HL-60 (cell line): ENCODE data around the gene GUCY1A2.

Experiments
- GABPA ChIP-seq: IDR thresholded peaks from 2 replicates; pipeline ENCODE4 v1.6.1; 2012; ENCODE audit warnings: low read depth
- POLR2AphosphoS5 ChIP-seq: IDR thresholded peaks from 2 replicates; pipeline ENCODE4 v1.6.1; 2012; ENCODE audit warnings: low read depth
- SPI1 ChIP-seq: IDR thresholded peaks from 2 replicates; pipeline ENCODE4 v1.6.1; 2012; ENCODE audit warnings: low read depth, mild to moderate bottlenecking, borderline replicate concordance
- TF ChIP-seq, protein P1 (sequence below): IDR thresholded peaks from one replicate; pipeline ENCODE4 v1.5.1; 2011; ENCODE audit warnings: low read length, control low read depth, inconsistent platforms; ENCODE audit not compliant: insufficient read depth
- TF ChIP-seq, protein P2 (sequence below): IDR thresholded peaks from 2 replicates; pipeline ENCODE4 v1.6.1; 2012; ENCODE audit warnings: low read depth; ENCODE audit not compliant: insufficient replicate concordance

DNA sequence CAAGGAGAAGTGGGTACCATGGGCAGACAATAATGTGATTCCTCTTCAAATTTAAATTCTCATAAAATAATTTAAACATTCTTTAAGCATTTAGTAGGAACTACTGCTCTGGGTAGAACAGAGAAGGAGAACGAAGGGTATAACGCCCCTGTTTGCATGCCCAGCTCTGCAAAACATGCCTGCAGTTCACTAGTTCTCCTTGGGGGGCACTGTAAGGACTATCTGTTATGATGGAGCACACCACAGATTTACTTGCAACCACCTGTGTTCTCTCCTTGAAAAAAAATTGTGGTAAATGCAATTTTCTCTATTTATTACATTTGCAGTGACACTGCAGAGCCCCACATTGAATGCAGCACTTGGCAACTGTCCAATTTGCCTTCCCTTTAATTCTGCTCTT lies 100.3 kb downstream of the GUCY1A2 start:
- TF ChIP-seq, protein P1, sequence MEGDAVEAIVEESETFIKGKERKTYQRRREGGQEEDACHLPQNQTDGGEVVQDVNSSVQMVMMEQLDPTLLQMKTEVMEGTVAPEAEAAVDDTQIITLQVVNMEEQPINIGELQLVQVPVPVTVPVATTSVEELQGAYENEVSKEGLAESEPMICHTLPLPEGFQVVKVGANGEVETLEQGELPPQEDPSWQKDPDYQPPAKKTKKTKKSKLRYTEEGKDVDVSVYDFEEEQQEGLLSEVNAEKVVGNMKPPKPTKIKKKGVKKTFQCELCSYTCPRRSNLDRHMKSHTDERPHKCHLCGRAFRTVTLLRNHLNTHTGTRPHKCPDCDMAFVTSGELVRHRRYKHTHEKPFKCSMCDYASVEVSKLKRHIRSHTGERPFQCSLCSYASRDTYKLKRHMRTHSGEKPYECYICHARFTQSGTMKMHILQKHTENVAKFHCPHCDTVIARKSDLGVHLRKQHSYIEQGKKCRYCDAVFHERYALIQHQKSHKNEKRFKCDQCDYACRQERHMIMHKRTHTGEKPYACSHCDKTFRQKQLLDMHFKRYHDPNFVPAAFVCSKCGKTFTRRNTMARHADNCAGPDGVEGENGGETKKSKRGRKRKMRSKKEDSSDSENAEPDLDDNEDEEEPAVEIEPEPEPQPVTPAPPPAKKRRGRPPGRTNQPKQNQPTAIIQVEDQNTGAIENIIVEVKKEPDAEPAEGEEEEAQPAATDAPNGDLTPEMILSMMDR: peak; percentile 18
- no peak for TF ChIP-seq POLR2AphosphoS5
- no peak for TF ChIP-seq GABPA
- no peak for TF ChIP-seq SPI1
- TF ChIP-seq, protein P2, sequence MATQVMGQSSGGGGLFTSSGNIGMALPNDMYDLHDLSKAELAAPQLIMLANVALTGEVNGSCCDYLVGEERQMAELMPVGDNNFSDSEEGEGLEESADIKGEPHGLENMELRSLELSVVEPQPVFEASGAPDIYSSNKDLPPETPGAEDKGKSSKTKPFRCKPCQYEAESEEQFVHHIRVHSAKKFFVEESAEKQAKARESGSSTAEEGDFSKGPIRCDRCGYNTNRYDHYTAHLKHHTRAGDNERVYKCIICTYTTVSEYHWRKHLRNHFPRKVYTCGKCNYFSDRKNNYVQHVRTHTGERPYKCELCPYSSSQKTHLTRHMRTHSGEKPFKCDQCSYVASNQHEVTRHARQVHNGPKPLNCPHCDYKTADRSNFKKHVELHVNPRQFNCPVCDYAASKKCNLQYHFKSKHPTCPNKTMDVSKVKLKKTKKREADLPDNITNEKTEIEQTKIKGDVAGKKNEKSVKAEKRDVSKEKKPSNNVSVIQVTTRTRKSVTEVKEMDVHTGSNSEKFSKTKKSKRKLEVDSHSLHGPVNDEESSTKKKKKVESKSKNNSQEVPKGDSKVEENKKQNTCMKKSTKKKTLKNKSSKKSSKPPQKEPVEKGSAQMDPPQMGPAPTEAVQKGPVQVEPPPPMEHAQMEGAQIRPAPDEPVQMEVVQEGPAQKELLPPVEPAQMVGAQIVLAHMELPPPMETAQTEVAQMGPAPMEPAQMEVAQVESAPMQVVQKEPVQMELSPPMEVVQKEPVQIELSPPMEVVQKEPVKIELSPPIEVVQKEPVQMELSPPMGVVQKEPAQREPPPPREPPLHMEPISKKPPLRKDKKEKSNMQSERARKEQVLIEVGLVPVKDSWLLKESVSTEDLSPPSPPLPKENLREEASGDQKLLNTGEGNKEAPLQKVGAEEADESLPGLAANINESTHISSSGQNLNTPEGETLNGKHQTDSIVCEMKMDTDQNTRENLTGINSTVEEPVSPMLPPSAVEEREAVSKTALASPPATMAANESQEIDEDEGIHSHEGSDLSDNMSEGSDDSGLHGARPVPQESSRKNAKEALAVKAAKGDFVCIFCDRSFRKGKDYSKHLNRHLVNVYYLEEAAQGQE: no peak
